GM23338 (cell line): ENCODE measurements around the gene PLAAT3. TPM values are rescaled to one million over a fixed set of nuclear protein-coding genes. Genes with fewer than 3 reads are reported as not detected.

Experiments
- ATAC-seq: fragments of 200-7000 bp; cut with Tn5 transposase; 3 replicates; pipeline ENCODE4 v1.9.1; 2020
- DNase-seq: peaks from one replicate; pipeline ENCODE4 v3.0.0-alpha.2; 2015; ENCODE audit warnings: low spot score
- H2AFZ ChIP-seq: fragments of 200-600 bp; sonication (generic); 2 replicates; pipeline ENCODE4 v1.8.0; 2016; ENCODE audit warnings: antibody characterized with exemption, mild to moderate bottlenecking, moderate library complexity
- H3F3A ChIP-seq: fragments of 200-600 bp; sonication (generic); replicated peaks from 2 replicates; pipeline ENCODE4 v1.8.0; 2017; ENCODE audit warnings: antibody characterized with exemption, mixed run types, low read depth
- H3K27ac ChIP-seq: fragments of 200-600 bp; sonication (generic); 2 replicates; pipeline ENCODE4 v1.6.1; 2016; ENCODE audit warnings: low read depth
- H3K27me3 ChIP-seq: fragments of 200-600 bp; sonication (generic); 2 replicates; pipeline ENCODE4 v1.8.0; 2016; ENCODE audit warnings: mild to moderate bottlenecking, mixed run types, moderate library complexity; ENCODE audit not compliant: insufficient read depth
- H3K36me3 ChIP-seq: fragments of 200-600 bp; sonication (generic); 2 replicates; pipeline ENCODE4 v1.8.0; 2016; ENCODE audit warnings: mild to moderate bottlenecking; ENCODE audit not compliant: insufficient read depth
- H3K4me1 ChIP-seq: fragments of 200-600 bp; sonication (generic); 2 replicates; pipeline ENCODE4 v1.8.0; 2016; ENCODE audit warnings: mild to moderate bottlenecking, moderate library complexity; ENCODE audit not compliant: insufficient read depth
- H3K4me2 ChIP-seq: fragments of 200-600 bp; sonication (generic); 2 replicates; pipeline ENCODE4 v1.7.1; 2017; ENCODE audit warnings: mixed run types
- H3K4me3 ChIP-seq: fragments of 200-600 bp; sonication (generic); 2 replicates; pipeline ENCODE4 v1.6.1; 2016; ENCODE audit warnings: mixed run types
- H3K79me2 ChIP-seq: fragments of 200-600 bp; sonication (generic); replicated peaks from 2 replicates; pipeline ENCODE4 v1.8.0; 2017; ENCODE audit warnings: mild to moderate bottlenecking; ENCODE audit not compliant: insufficient read depth
- H3K9me2 ChIP-seq: fragments of 200-600 bp; sonication (generic); 2 replicates; pipeline ENCODE4 v1.8.0; 2017; ENCODE audit not compliant: insufficient read depth
- H4K20me1 ChIP-seq: fragments of 200-600 bp; sonication (generic); replicated peaks from 2 replicates; pipeline ENCODE4 v1.8.0; 2017; ENCODE audit warnings: mild to moderate bottlenecking; ENCODE audit not compliant: insufficient read depth
- H3K27ac Mint-ChIP-seq: 2 replicates; pipeline ENCODE4 v1.8.0; 2020; ENCODE audit warnings: inconsistent platforms, mild to moderate bottlenecking, moderate library complexity, mixed read lengths
- H3K27me3 Mint-ChIP-seq: 3 replicates; pipeline ENCODE4 v1.8.0; 2022; ENCODE audit warnings: low read depth, mild to moderate bottlenecking, moderate library complexity, mixed read lengths, inconsistent platforms; ENCODE audit not compliant: insufficient read depth, poor library complexity
- H3K36me3 Mint-ChIP-seq: 3 replicates; pipeline ENCODE4 v1.8.0; 2021; ENCODE audit warnings: low read depth, mild to moderate bottlenecking, inconsistent platforms, moderate library complexity, mixed read lengths
- H3K4me1 Mint-ChIP-seq: 3 replicates; pipeline ENCODE4 v1.8.0; 2020; ENCODE audit warnings: mild to moderate bottlenecking, inconsistent platforms, mixed read lengths
- H3K4me3 Mint-ChIP-seq: 3 replicates; pipeline ENCODE4 v1.8.0; 2021; ENCODE audit warnings: moderate library complexity, mild to moderate bottlenecking, inconsistent platforms, mixed read lengths
- H3K9me3 Mint-ChIP-seq: 3 replicates; pipeline ENCODE4 v1.8.0; 2020; ENCODE audit warnings: moderate library complexity, mild to moderate bottlenecking, inconsistent platforms, mixed read lengths
- CREB1 ChIP-seq: fragments of 250-450 bp; sonication (Bioruptor Pico); IDR thresholded peaks from 2 replicates; pipeline ENCODE4 v1.5.0; 2020; ENCODE audit warnings: low read depth, mild to moderate bottlenecking, moderate library complexity
- EZH2 ChIP-seq: fragments of 200-600 bp; sonication (generic); IDR thresholded peaks from one replicate; pipeline ENCODE4 v1.8.0; 2017; ENCODE audit warnings: antibody characterized with exemption, mild to moderate bottlenecking, low read depth; ENCODE audit not compliant: unreplicated experiment
- EZH2phosphoT487 ChIP-seq: fragments of 200-600 bp; sonication (generic); IDR thresholded peaks from one replicate; pipeline ENCODE4 v1.8.1; 2018; ENCODE audit warnings: antibody characterized with exemption; ENCODE audit not compliant: unreplicated experiment
- JUNB ChIP-seq: IDR thresholded peaks from one replicate; pipeline ENCODE4 v1.6.1; 2016; ENCODE audit warnings: antibody characterized with exemption; ENCODE audit not compliant: unreplicated experiment
- NANOG ChIP-seq: IDR thresholded peaks from 2 replicates; pipeline ENCODE4 v1.6.1; 2016; ENCODE audit warnings: antibody characterized with exemption, borderline replicate concordance
- POLR2AphosphoS5 ChIP-seq: IDR thresholded peaks from 2 replicates; pipeline ENCODE4 v1.6.1; 2016; ENCODE audit warnings: antibody characterized with exemption, low read depth
- REST ChIP-seq: IDR thresholded peaks from one replicate; pipeline ENCODE4 v1.6.1; 2018; ENCODE audit warnings: antibody characterized with exemption; ENCODE audit not compliant: unreplicated experiment
- STAT1 ChIP-seq: IDR thresholded peaks from one replicate; pipeline ENCODE4 v1.6.1; 2016; ENCODE audit warnings: antibody characterized with exemption; ENCODE audit not compliant: unreplicated experiment
- ZNF114 ChIP-seq: fragments of 250-450 bp; sonication (Bioruptor Pico); IDR thresholded peaks from 2 replicates; pipeline ENCODE4 v1.5.0; 2020; ENCODE audit warnings: mild to moderate bottlenecking, moderate library complexity
- ZNF331 ChIP-seq: fragments of 250-450 bp; sonication (Bioruptor Pico); IDR thresholded peaks from 2 replicates; pipeline ENCODE4 v1.5.0; 2020; ENCODE audit warnings: low read depth, mild to moderate bottlenecking, moderate library complexity
- polyA plus RNA-seq: library from polyadenylated mRNA; unstranded; fragments of >200 nt; fragmentation: Nextera tagmentation; extraction: Ambion mirVana; gene quantifications from 2 replicates; pipeline ENCODE4 v1.2.1, GENCODE V29; 2016
- total RNA-seq: library from RNA; depleted of rRNA; stranded (reverse); fragments of >200 nt; shearing (Covaris generic); gene quantifications from 2 replicates; pipeline ENCODE4 v1.2.3, GENCODE V29; 2014
- TF ChIP-seq, protein P1 (sequence below): IDR thresholded peaks from 2 replicates; pipeline ENCODE4 v1.6.1; 2016; ENCODE audit warnings: antibody characterized with exemption
- TF ChIP-seq, protein P2 (sequence below), 2 experiments: fragments of 200-600 bp in 1 of 2; sonication (generic) in 1 of 2; conservative IDR thresholded peaks; 2 replicates each; pipeline versions ENCODE4 v1.5.1 to v1.6.1; 2016 to 2017; ENCODE audit warnings: antibody characterized with exemption in 2 of 2, low read depth in 2 of 2, mild to moderate bottlenecking in 2 of 2, moderate library complexity in 1 of 2
- TF ChIP-seq, protein P3 (sequence below): fragments of 250-450 bp; sonication (Bioruptor Pico); IDR thresholded peaks from 2 replicates; pipeline ENCODE4 v1.5.0; 2020; ENCODE audit warnings: mild to moderate bottlenecking, moderate library complexity

The PLAAT3 gene
- total and polyA plus RNA-seq, 2 experiments from 2014 or later = 61.1 to 262 TPM

DNA sequence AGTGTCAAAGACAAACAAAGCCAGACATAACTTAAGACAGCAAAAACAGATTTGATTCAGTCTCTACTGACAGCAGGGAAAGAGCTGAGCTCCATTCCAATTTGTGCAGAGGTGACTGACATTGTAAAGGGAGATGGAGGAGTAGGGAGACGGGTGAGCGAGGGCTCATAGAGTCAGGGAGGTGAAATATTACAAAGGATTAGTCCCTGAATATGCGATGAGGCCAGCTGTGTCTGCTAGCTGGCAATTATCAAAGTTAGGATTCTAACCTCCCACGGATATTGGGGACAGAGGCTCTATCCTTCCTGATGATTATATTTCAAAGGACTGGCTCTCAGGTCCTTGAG, 59.4 kb downstream of the PLAAT3 start:
- Histone ChIP-seq H2AFZ (no peak overlapping the region), H3K27ac (no peak overlapping the region), H4K20me1 (no peaks in the 10 kb centered on the region), H3K79me2 (no peaks in the 10 kb centered on the region), H3K27me3 (no peaks in the 10 kb centered on the region), H3K9me2 (no peaks in the 10 kb centered on the region), H3F3A (no peaks in the 10 kb centered on the region; the same call in 1 of the 2 replicates), H3K4me3 (no peak overlapping the region), H3K4me1 (peaks cover 30% of the 10 kb centered on the region), H3K36me3 (no peaks in the 10 kb centered on the region), H3K4me2 (no peak overlapping the region)
- H3K4me3 Mint-ChIP-seq = no peak overlapping the region
- H3K4me1 Mint-ChIP-seq = peaks cover 18% of the 10 kb centered on the region
- ATAC-seq (no peak), DNase-seq (no peak)
- no peaks in the 10 kb centered on the region; the same call in 2 of the 3 replicates for H3K9me3 Mint-ChIP-seq
- no peak overlapping the region for H3K27ac Mint-ChIP-seq
- H3K27me3 Mint-ChIP-seq = peaks cover 12% of the 10 kb centered on the region
- no peaks in the 10 kb centered on the region for H3K36me3 Mint-ChIP-seq
- TF ChIP-seq JUNB = no peak
- TF ChIP-seq, protein P1, sequence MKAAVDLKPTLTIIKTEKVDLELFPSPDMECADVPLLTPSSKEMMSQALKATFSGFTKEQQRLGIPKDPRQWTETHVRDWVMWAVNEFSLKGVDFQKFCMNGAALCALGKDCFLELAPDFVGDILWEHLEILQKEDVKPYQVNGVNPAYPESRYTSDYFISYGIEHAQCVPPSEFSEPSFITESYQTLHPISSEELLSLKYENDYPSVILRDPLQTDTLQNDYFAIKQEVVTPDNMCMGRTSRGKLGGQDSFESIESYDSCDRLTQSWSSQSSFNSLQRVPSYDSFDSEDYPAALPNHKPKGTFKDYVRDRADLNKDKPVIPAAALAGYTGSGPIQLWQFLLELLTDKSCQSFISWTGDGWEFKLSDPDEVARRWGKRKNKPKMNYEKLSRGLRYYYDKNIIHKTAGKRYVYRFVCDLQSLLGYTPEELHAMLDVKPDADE = no peak
- TF ChIP-seq, protein P2, sequence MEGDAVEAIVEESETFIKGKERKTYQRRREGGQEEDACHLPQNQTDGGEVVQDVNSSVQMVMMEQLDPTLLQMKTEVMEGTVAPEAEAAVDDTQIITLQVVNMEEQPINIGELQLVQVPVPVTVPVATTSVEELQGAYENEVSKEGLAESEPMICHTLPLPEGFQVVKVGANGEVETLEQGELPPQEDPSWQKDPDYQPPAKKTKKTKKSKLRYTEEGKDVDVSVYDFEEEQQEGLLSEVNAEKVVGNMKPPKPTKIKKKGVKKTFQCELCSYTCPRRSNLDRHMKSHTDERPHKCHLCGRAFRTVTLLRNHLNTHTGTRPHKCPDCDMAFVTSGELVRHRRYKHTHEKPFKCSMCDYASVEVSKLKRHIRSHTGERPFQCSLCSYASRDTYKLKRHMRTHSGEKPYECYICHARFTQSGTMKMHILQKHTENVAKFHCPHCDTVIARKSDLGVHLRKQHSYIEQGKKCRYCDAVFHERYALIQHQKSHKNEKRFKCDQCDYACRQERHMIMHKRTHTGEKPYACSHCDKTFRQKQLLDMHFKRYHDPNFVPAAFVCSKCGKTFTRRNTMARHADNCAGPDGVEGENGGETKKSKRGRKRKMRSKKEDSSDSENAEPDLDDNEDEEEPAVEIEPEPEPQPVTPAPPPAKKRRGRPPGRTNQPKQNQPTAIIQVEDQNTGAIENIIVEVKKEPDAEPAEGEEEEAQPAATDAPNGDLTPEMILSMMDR (conservative IDR thresholded peaks at IDR 0.05; ENCODE audit: low read depth in 2 of 2) = no peak
- TF ChIP-seq ZNF331 (CRISPR knock-in tag) = no peak
- TF ChIP-seq NANOG = no peak
- TF ChIP-seq REST = no peak
- TF ChIP-seq ZNF114 (CRISPR knock-in tag) = no peak
- TF ChIP-seq POLR2AphosphoS5 = no peak
- no peak for TF ChIP-seq EZH2
- no peak for TF ChIP-seq EZH2phosphoT487
- TF ChIP-seq CREB1 (CRISPR knock-in tag) = no peak
- no peak for TF ChIP-seq STAT1
- TF ChIP-seq, protein P3, sequence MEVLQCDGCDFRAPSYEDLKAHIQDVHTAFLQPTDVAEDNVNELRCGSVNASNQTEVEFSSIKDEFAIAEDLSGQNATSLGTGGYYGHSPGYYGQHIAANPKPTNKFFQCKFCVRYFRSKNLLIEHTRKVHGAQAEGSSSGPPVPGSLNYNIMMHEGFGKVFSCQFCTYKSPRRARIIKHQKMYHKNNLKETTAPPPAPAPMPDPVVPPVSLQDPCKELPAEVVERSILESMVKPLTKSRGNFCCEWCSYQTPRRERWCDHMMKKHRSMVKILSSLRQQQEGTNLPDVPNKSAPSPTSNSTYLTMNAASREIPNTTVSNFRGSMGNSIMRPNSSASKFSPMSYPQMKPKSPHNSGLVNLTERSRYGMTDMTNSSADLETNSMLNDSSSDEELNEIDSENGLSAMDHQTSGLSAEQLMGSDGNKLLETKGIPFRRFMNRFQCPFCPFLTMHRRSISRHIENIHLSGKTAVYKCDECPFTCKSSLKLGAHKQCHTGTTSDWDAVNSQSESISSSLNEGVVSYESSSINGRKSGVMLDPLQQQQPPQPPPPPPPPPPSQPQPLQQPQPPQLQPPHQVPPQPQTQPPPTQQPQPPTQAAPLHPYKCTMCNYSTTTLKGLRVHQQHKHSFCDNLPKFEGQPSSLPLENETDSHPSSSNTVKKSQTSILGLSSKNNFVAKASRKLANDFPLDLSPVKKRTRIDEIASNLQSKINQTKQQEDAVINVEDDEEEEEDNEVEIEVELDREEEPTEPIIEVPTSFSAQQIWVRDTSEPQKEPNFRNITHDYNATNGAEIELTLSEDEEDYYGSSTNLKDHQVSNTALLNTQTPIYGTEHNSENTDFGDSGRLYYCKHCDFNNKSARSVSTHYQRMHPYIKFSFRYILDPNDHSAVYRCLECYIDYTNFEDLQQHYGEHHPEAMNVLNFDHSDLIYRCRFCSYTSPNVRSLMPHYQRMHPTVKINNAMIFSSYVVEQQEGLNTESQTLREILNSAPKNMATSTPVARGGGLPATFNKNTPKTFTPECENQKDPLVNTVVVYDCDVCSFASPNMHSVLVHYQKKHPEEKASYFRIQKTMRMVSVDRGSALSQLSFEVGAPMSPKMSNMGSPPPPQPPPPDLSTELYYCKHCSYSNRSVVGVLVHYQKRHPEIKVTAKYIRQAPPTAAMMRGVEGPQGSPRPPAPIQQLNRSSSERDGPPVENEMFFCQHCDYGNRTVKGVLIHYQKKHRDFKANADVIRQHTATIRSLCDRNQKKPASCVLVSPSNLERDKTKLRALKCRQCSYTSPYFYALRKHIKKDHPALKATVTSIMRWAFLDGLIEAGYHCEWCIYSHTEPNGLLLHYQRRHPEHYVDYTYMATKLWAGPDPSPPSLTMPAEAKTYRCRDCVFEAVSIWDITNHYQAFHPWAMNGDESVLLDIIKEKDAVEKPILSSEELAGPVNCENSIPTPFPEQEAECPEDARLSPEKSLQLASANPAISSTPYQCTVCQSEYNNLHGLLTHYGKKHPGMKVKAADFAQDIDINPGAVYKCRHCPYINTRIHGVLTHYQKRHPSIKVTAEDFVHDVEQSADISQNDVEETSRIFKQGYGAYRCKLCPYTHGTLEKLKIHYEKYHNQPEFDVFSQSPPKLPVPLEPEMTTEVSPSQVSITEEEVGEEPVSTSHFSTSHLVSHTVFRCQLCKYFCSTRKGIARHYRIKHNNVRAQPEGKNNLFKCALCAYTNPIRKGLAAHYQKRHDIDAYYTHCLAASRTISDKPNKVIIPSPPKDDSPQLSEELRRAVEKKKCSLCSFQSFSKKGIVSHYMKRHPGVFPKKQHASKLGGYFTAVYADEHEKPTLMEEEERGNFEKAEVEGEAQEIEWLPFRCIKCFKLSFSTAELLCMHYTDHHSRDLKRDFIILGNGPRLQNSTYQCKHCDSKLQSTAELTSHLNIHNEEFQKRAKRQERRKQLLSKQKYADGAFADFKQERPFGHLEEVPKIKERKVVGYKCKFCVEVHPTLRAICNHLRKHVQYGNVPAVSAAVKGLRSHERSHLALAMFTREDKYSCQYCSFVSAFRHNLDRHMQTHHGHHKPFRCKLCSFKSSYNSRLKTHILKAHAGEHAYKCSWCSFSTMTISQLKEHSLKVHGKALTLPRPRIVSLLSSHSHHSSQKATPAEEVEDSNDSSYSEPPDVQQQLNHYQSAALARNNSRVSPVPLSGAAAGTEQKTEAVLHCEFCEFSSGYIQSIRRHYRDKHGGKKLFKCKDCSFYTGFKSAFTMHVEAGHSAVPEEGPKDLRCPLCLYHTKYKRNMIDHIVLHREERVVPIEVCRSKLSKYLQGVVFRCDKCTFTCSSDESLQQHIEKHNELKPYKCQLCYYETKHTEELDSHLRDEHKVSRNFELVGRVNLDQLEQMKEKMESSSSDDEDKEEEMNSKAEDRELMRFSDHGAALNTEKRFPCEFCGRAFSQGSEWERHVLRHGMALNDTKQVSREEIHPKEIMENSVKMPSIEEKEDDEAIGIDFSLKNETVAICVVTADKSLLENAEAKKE (CRISPR knock-in tag) = no peak
